Measurements from ENCODE around the gene TRPC1.

TRPC1 gene

DNA sequence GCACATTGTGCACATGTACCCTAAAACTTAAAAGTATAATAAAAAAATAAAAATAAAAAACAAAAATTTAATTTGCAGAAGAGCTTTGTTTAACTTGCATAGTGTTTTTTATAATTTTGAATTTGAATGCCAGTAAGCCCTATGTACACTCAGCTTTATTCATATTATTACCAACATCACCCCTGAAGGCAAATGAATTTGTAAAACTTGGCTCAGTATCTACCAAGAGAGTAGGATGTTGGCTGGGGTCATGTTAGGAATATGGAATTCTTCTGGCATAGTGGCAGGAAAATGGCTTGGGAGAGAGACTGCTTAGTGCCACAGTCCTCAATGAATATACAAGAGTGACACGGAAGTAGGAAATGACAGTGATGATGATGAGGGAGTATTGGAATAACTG is 30.7 kb downstream of the TRPC1 start:
- no peak for DNase-seq (ENCODE audit: low spot score)

DNA sequence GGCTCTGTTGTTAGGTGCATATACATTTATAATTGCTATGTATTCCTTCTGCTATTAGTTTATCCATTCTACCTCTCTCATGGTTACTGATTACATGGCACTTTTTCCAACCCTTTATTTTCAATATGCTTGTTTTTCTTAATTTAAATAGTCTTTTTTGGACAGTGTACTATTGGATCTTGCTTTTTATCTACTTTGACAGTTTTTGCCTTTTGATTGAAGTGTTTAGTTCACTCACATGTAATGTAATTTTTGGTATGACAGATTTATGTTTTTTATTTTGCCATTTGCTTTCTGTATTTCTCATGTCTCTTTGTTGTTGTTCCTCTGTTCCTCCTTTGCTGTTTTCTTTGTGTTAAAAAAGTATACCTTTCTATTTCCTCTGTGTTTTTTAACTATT is 44.5 kb downstream of the TRPC1 start:
- no peak for DNase-seq (ENCODE audit: low spot score)

DNA sequence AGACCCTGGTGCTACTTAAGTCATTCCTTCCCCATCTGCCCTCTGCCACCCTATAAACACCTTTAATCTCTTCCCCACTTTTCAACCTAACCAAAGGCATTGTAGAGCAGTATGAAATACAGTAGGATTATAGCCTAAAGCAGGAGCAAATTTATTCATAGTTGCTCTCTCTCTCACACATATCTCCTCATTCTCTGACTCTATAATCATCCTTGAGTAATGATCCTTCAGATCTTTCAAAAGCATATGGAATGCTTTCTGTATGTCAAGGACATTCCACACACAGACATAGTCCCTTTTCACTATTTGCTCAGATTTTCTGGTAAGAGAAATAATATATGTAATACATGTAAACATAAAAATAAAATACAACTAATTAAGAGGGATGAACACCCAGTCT is 54.1 kb downstream of the TRPC1 start:
- no peak for DNase-seq (ENCODE audit: low spot score)

DNA sequence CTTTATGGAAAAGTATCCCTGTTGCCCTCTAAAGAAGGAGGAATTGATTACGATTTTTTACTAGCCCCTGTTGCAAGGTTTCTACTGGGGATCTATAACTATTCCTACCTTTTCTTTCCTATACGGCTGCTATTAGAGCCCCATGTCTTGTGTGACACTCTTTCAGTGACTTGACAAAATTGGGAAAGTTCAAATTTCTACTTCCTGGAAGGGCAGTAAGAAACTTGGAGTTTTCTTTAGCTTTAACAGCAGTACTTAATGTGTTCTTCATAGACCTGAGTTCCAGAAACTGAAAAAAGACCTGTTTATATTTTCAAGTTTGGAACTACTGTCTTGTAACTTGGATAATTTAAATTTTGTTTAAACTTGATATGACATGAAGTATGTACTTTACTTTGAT is 54.7 kb downstream of the TRPC1 start:
- no peak for DNase-seq (ENCODE audit: low spot score)

DNA sequence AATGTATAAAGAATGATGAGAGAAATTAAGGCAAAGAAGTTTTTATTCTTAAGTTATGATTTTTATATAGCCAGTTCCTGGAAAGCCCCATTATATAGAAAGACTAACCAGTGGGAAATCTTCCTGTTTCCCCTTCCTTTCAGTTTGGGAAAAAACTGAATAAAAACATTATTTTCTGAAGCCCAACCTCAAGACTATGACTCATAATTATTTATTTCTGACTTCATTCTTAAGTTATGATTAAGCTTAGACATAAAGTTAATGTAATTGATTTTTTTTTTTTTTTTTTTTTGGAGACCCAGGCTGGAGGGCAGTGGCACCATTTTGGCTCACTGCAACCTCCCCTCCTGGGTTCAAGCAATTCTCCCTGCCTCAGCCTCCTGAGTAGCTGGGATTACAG is 55.8 kb downstream of the TRPC1 start:
- DNase-seq (ENCODE audit: low spot score), result no peak

DNA sequence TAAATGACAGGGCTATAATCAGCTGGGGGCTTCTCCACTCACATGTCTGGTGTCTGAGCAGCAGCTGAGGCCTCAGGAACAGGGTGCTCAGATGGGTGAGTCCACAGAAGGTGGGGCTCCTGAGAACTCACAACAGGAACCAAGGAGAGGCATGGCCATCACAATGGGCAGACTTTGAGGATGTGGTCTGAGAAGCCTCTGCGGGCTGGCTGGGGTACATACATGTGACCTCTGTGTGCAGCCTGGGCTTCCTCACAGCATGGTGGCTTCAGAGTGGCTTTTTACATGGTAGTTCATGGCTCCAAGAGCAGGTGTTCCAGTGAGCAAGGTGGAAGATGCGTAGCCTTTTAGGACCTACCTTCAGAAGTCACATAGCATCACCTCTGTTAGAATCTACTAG is 58.8 kb downstream of the TRPC1 start:
- DNase-seq (ENCODE audit: low spot score), result no peak

DNA sequence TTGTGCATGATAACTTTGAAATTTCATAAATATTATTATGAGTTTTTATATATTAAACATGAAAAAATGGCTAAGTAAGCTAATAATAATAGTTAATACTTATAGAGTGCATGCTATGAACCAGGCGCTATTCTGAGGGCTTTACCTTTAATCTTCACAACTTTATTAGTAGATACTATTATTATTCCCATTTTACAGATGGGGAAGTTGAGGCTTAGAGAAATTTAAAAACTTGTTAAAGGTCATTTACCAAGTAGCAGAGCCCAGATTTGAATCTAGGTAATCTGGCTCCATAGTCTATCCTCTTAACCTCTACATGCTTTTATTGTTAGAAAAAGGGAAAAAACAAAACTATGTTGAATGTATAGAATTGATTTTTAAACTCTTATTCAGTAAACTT is 60.4 kb downstream of the TRPC1 start:
- no peak for DNase-seq (ENCODE audit: low spot score)

DNA sequence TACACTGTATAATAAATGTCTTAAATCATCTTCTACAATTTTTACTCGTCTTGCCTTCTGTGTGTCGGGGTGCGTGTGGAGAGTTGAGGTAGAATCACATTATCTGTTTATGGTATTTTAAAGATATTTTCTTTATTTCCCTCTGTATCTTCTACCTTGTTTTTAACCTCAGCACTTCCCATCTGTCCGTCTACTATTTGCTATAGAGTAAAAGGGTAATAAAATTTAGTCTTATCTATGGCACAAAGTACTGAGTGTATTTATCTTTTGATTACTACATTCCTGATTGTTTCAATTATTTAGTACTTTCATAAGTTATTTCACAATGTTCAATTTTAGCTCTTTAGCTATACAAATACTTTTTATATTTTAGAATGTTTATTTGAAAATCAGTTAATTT is 62.2 kb downstream of the TRPC1 start:
- DNase-seq (ENCODE audit: low spot score), result no peak

DNA sequence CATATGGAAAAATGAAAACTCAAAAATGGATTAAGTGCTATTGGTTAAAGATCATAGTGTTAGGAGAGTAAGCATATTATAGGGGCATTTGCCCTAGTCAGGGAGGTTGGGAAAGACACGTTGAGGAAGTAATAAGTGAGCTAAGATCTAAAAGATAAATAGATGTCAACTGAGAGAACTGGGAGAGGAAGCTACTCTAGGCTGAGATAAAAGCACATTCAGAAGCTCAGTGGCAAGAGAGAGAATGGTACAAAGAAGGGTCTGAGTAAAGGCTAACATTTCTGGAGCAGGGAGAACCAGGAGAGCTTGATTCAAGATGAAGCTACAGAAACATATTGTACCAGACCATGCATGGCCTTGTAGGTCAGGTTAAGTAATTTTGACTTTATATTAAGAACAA is 63.9 kb downstream of the TRPC1 start:
- no peak for DNase-seq (ENCODE audit: low spot score)

DNA sequence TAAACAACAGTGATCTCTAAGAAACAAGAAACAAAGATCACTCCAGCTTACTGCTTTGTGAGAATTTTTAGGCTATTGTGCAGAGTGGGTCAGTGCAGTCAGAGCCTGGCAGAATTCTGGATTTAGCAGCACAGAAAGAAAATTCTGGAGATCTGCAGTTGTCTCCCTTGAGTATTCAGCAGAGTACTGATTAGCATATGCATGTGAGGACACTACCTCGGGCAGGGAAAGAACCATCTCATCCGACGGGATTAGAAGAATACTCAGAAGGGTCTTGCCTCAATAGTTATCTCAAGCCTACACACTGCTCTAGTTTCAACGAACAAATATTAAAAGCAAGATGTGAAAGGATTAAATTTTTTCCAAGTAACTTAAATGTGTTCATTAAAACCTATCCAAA is 70.7 kb downstream of the TRPC1 start:
- no peak for DNase-seq (ENCODE audit: low spot score)

DNA sequence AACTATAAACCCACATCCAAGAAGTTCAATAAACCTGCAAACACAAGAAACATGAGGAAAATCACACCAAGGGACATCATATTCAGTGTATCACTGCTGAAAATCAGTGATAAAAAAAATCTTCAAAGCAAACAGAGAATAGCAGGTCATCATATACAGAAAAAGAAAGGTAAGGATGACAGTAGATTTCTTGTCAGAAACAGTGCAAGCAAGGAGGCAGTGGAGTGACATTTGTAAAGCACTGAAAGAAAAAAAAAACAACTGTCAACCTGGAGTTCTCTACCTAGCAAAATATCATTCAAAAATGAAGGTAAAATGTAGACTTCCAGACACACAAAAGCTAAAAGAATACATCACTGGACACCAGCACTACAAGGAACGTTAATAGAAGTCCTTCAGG is 71.5 kb downstream of the TRPC1 start:
- DNase-seq (ENCODE audit: low spot score), result no peak

DNA sequence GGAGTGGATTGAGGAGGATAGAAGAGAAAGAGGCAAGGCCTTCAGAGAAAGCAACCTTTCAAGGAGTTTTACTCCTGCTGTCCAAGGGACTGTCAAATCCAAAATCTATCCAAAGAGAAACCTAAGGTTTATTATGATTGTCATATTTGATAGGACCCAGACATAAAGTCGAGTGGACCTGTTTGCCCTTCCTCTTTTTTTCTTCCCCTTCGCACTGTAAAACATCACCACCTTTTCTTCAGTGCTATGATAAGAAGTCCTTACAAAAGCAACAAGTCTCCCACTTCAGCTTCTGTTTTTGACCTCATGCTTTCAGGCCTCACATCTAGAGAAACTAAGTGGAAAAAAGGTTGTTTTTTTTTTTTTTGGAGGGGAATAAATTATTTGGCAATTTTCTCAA is 73.0 kb downstream of the TRPC1 start:
- DNase-seq (ENCODE audit: low spot score), result no peak

DNA sequence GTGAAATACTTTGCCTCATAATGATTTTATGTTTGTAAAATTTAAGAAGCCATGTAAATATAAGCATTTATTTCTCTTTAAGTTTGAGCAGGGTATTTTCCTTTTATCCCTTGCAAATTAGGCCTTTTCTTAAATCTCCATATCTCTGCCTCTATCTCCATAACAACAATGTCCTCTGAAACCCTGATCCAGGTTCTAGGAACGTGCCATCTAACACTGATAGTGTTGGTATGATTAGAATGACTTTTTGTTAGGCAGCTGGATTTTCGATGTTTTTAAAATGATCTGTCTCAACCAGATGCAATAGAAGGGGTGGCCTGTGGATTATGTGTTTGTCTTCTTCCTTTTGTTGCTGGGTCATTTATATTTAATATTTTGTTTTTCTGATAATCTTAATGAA is 77.9 kb downstream of the TRPC1 start:
- no peak for DNase-seq (ENCODE audit: low spot score)

DNA sequence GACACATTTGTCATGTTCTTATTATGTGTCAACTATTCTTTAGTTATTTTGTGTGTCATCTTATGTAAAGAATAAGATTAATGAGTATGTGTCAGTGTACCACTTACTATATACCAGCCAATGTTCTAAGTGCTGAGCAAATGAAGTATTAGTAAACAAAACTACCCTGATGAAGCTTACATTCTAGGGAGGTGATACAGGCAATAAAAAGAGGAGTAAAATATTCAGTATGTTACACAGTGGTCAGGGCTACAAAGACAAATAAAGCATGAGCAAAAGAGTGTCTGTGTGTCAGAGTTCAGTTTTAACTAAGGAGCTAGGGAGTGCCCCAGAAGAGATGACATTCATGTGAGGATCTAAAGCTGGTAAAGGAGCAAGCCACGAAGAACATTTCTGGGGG is 79.1 kb downstream of the TRPC1 start:
- no peak for DNase-seq (ENCODE audit: low spot score)

DNA sequence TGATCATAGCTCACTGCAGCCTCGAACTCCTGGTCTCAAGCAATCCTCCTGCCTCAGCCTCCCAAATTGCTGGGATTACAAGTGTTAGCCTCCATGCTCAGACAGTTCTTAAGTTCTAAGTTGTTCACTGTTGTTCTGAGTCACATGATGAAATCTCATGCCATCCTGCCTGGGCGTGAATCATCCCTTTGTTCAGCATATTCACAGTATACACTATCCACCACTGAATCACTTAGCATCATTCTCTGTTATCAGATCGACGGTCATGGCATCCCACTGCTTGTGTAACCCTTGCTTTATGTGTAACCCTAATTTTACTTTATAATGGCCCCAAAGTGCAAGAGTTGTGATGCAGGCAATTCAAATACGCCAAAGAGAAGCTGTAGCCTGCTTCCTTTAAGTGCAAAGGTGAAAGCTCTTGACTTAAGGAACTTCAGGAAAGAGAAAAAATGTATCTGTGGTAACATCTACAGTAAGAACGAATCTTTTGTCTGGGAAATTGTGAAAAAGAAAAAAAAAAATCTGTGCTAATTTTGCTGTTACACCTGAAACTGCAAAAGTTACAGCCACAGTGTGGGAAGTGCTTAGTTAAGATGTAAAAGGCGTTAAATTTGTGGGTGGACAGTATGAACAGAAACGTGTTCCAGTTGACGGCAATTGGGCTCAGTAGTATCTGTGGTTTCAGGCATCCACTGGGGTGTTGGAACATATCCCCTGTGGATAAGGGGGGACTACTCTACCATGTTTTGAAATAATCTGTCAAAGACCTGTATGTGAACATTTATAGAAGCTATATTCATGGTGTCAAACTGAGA is 84.5 kb downstream of the TRPC1 start:
- DNase-seq (ENCODE audit: low spot score), result no peak

DNA sequence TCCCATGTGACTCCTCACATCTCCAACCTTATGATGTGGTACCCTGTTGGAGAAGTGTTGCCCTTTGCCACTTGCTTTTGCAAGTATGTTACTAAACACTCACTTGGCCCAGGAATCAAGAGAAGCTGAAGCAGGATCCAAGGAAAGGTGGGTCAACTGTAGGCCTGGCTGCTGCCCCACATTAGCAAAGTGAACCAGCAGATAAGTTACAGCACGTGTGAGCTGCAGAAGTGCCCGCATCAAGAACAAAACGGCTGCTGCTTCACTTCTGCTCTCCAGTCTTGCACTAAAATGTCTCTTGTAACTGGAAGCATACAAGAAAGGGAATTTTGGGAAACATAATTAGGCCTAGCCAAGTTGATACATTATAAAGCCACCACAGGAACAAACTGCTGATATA is 85.4 kb downstream of the TRPC1 start:
- DNase-seq (ENCODE audit: low spot score), result no peak

DNA sequence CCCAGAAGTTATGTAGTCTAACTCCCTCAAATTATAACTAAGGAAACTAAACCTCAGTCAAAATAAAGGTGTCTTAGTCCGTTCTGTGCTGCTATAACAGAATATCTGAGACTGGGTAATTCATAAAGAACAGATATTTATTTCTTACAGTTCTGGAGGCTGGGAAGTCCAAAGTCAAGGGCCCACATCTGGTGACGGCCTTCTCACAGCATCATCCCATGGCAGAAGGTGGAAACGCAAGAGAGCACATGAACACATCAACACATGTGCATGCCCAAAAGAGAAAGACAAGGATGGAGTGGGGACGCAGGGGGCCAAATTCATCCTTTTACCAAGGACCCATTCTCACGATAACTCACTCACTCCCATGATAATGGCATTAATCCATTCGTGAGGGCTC is 92.0 kb downstream of the TRPC1 start:
- DNase-seq (ENCODE audit: low spot score), result no peak

DNA sequence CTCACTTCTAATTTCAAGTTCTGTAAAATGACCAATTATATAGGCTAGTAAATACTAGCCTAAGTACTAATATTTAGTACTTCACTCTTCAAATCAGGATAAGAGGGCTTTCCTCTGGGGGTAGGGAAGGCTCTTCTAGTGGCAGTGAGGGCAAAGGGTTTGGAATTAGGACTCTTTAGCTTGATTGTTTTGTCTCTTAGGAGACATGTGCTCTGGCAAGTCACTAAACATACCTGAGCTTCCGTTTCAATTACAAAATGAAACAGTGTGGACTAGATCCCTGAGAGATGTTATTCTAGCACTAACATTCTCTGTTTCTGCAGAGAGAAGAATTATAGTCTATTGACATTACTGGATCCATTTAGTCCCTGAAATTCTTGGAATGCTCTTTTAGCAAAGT is 93.5 kb downstream of the TRPC1 start:
- DNase-seq (ENCODE audit: low spot score), result no peak

DNA sequence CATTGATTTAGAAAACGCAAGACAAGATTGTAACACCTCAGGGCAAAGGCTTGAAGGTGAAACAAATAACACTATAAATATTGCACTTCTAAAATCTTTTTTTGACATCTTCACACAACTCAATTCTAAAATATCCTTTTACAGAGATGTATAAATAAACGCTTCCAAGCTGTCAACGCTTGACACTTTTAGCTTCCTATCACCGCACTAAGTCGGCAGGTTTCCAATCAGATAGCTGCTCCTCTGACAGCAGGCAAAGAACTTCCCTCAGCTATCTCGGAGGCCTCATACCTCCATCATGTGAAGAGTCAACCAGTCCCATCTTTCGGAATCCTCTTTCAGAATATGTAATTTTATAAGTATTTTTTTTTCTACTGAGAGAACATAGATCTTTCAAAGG is 94.1 kb downstream of the TRPC1 start:
- no peak for DNase-seq (ENCODE audit: low spot score)

DNA sequence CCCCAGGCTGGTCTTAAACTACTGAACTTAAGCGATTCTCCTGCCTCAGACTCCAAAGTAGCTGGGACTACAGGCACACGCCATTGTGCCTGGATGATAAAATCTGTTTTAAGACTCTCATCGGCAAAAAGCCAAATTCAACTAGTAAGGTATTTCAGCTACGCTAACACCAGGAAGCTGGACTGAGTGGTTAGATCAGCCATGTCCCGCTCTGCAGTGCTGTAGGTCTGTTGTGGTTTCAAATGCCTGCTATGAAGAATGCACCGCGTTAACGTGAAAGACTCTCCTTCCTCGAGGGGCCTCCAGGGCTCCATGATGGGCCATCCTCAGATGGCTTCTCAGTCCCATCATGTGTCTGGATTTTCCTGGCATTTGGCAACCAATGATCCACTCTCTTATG is 94.8 kb downstream of the TRPC1 start:
- no peak for DNase-seq (ENCODE audit: low spot score)

DNA sequence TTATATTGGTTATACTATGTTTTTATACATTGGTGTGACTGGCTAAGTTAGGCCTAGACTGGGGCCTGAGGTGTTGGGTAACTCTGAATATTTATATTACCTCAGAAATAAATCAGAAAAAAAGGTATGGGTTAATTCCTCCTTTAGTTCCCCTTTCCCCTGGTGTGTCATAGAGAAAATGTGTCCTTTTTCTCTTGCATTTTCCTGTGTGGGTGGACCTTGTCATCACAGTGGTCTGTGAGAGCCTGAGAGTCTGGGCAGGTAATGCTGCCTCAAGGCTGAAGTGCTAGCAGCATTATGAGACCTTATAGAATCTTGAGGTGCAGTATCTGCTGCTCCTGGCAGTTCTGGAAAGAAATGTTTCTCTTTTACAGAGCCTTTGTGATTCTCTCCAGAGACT is 95.3 kb downstream of the TRPC1 start:
- no peak for DNase-seq (ENCODE audit: low spot score)

DNA sequence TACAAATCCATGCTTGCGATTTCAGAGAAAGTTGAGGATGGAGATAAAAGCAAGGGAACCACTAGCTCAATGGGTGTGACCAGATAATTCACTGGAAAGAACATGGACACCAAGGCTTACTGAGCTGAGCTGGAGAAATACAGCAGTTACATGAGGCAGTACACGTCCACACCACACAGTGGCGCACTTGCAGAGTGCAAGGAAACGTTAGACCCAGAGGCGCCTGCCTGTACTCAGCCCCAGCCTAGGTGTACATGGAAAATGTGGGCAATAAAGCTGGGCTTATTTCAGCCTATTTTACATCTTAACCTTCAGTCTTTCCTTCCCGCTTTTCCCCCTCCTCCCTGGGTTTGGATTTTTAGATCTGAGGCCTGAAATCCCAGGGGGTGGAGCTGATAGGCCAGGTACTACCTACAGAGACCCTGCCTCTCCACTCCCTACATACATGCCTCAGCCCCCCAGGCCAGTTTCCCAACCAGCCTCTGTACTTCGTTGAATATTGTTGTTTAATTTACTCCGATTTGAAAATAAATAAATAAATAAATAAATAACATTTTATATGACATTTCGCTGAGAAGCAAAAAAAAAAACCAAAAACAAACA is 105.0 kb downstream of the TRPC1 start:
- peak; percentile 89 for DNase-seq (ENCODE audit: low spot score)

DNA sequence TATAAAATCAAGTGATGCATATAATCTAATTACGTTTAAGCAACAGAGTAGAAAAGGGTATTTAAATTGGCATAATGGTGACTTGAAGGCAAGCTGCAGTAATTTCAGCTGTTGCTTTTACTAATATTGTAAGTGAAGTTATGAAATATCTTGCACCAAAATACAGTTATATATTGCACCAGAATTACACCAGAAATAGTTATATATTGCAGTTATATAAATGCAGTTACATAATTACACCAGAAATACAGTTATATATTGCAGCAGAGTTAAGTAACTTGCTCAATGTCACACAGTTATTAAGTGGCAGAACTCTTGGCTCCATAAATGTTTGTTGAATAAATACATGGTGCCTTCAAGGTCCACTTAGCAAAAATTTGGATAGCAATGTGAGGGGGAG is 113.7 kb downstream of the TRPC1 start:
- no peak for DNase-seq (ENCODE audit: low spot score)

DNA sequence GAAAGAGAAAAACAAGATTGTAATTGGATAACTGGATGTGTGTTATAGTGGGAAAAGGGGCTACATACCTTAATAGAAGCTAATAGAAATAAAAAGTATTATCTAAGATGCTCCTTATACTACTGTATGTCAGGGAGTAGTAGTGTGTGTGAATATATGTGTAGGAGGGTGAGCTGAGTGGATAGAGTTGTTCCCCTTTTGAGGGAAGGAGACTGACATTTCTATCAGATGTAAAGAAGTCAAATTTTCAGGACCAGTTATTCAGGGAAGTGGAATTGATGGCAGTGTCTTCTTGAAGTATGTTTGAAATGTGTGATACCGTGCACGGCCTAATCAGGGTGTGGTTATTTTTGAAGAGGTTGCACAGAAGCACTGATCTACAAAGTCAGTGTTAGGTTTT is 116.0 kb downstream of the TRPC1 start:
- DNase-seq (ENCODE audit: low spot score), result no peak
